Liver (tissue), 3 donors: ENCODE results near the gene TM7SF3.

Experiments used
- GABPA ChIP-seq, 2 donors: IDR thresholded peaks in 1 of 2; conservative IDR thresholded peaks in 1 of 2; 2 replicates each; pipeline ENCODE4 v1.6.1; 2016; ENCODE audit warnings: antibody characterized with exemption in 2 of 2, mild to moderate bottlenecking in 1 of 2, moderate library complexity in 1 of 2
- RAD21 ChIP-seq, 2 donors: IDR thresholded peaks; 2 replicates each; pipeline ENCODE4 v1.6.1; 2016; ENCODE audit warnings: antibody characterized with exemption in 2 of 2, mild to moderate bottlenecking in 2 of 2
- SP1 ChIP-seq: IDR thresholded peaks from 2 replicates; pipeline ENCODE4 v1.6.1; 2018; ENCODE audit warnings: antibody characterized with exemption, mild to moderate bottlenecking
- TAF1 ChIP-seq: conservative IDR thresholded peaks from 2 replicates; pipeline ENCODE4 v1.6.1; 2016; ENCODE audit warnings: antibody characterized with exemption, mild to moderate bottlenecking
- YY1 ChIP-seq: IDR thresholded peaks from 2 replicates; pipeline ENCODE4 v1.6.1; 2016; ENCODE audit warnings: antibody characterized with exemption, mild to moderate bottlenecking
- TF ChIP-seq, protein P1 (sequence below): fragments of 150-350 bp; IDR thresholded peaks from 2 replicates; pipeline ENCODE4 v1.5.1; 2017; ENCODE audit warnings: improper control_type of control experiment, low read depth, low read length; ENCODE audit not compliant: missing input control
- TF ChIP-seq, protein P2 (sequence below): IDR thresholded peaks from 2 replicates; pipeline ENCODE4 v1.6.1; 2016; ENCODE audit warnings: antibody characterized with exemption, mild to moderate bottlenecking
- TF ChIP-seq, protein P3 (sequence below): IDR thresholded peaks from 2 replicates; pipeline ENCODE4 v1.6.1; 2016; ENCODE audit warnings: antibody characterized with exemption
- donor health status: healthy.
- donor health status: healthy.

DNA sequence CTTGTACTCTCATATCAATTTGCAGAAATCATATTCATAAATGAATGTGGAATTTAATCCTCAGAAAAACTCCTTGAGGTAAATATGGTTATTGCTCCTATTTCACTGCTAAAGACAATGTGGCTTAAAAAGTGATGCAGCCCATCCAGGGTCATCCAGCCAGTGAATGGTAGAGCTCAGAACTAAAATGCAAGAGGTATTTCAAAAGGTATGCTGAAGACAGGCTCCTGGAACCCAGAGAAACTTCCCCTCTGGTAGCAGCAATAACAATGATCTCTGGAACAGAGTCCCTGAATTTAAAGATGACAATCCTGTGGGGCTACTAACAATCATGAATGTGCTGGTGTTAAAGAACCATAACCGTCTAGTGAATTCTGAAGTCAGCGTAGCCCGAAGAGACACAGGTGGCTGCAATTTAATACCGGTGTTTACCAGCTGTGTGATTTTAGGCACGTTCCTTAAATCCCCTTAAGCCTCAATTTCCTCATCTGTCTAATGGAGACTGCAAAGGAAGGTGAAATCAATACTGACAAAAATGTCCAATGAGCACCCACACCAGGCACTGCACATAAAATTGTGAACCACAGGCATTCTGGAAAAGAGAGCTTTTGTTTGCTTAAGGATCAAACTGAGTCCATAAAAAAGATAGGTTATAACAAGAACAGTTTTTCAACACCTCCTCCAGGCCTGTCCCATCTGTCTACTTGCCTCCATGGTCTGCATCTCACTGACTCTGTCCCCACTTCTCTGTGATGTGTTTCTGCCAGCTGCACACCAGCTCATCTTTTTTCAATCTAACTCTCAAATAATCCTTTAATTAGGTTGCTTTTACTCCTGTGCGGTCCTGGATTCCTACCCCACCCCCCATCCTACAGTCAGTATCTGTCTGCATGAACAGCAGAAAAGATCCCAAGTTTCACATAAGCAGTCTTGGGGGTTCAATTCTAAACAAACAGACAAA is 10.5 kb downstream of the TM7SF3 start:
- TF ChIP-seq, protein P1, sequence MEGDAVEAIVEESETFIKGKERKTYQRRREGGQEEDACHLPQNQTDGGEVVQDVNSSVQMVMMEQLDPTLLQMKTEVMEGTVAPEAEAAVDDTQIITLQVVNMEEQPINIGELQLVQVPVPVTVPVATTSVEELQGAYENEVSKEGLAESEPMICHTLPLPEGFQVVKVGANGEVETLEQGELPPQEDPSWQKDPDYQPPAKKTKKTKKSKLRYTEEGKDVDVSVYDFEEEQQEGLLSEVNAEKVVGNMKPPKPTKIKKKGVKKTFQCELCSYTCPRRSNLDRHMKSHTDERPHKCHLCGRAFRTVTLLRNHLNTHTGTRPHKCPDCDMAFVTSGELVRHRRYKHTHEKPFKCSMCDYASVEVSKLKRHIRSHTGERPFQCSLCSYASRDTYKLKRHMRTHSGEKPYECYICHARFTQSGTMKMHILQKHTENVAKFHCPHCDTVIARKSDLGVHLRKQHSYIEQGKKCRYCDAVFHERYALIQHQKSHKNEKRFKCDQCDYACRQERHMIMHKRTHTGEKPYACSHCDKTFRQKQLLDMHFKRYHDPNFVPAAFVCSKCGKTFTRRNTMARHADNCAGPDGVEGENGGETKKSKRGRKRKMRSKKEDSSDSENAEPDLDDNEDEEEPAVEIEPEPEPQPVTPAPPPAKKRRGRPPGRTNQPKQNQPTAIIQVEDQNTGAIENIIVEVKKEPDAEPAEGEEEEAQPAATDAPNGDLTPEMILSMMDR: no peak
- TF ChIP-seq, protein P2, sequence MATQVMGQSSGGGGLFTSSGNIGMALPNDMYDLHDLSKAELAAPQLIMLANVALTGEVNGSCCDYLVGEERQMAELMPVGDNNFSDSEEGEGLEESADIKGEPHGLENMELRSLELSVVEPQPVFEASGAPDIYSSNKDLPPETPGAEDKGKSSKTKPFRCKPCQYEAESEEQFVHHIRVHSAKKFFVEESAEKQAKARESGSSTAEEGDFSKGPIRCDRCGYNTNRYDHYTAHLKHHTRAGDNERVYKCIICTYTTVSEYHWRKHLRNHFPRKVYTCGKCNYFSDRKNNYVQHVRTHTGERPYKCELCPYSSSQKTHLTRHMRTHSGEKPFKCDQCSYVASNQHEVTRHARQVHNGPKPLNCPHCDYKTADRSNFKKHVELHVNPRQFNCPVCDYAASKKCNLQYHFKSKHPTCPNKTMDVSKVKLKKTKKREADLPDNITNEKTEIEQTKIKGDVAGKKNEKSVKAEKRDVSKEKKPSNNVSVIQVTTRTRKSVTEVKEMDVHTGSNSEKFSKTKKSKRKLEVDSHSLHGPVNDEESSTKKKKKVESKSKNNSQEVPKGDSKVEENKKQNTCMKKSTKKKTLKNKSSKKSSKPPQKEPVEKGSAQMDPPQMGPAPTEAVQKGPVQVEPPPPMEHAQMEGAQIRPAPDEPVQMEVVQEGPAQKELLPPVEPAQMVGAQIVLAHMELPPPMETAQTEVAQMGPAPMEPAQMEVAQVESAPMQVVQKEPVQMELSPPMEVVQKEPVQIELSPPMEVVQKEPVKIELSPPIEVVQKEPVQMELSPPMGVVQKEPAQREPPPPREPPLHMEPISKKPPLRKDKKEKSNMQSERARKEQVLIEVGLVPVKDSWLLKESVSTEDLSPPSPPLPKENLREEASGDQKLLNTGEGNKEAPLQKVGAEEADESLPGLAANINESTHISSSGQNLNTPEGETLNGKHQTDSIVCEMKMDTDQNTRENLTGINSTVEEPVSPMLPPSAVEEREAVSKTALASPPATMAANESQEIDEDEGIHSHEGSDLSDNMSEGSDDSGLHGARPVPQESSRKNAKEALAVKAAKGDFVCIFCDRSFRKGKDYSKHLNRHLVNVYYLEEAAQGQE: no peak
- TF ChIP-seq TAF1: no peak
- TF ChIP-seq RAD21 (IDR thresholded peaks at IDR 0.05): no peak
- no peak for TF ChIP-seq GABPA (IDR thresholded peaks at IDR 0.05 in 1 of 2, conservative IDR thresholded peaks at IDR 0.05 in 1 of 2)
- TF ChIP-seq, protein P3, sequence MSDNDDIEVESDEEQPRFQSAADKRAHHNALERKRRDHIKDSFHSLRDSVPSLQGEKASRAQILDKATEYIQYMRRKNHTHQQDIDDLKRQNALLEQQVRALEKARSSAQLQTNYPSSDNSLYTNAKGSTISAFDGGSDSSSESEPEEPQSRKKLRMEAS: no peak
- no peak for TF ChIP-seq YY1
- TF ChIP-seq SP1: no peak
